Activated T-helper 17 cell treated with anti-CD3 and anti-CD28 coated beads, Interleukin-2, amount 50 U/mL, for 72 hours (primary cell): ENCODE results near the gene DLEC1. TPM values are rescaled to one million over a fixed set of nuclear protein-coding genes. Genes with fewer than 3 reads are reported as not detected.
"Not testable (repeated sequence)": the region's sequence is repeated elsewhere in the genome, so short reads cannot be mapped to it uniquely, and the experiment has no call there.

Experiments used
- ATAC-seq: fragments of 150-1000 bp; cut with Tn5 transposase; replicated peaks from 2 replicates; pipeline ENCODE4 v1.10.0; 2021; ENCODE audit warnings: mild to moderate bottlenecking, moderate library complexity
- H3K27ac Mint-ChIP-seq: one replicate; pipeline ENCODE4 v1.8.0; 2022; ENCODE audit warnings: mixed read lengths
- H3K27me3 Mint-ChIP-seq: one replicate; pipeline ENCODE4 v1.8.0; 2022; ENCODE audit warnings: mixed read lengths
- H3K36me3 Mint-ChIP-seq: one replicate; pipeline ENCODE4 v1.8.0; 2022; ENCODE audit warnings: low read depth, mild to moderate bottlenecking, mixed read lengths
- H3K4me1 Mint-ChIP-seq: one replicate; pipeline ENCODE4 v1.8.0; 2022; ENCODE audit warnings: mixed read lengths
- H3K4me3 Mint-ChIP-seq: one replicate; pipeline ENCODE4 v1.8.0; 2022; ENCODE audit warnings: mild to moderate bottlenecking, mixed read lengths
- H3K9me3 Mint-ChIP-seq: one replicate; pipeline ENCODE4 v1.8.0; 2022; ENCODE audit warnings: mixed read lengths
- total RNA-seq, 2 donors: library from RNA; stranded (reverse); gene quantifications; one replicate each; pipeline ENCODE4 v1.2.3, GENCODE V29; 2022

Gene DLEC1
- total RNA-seq, 2 donors from 2014 or later: 1.2 to 2.0 TPM

GRCh38 chr3:38149708-38150107 lies 110.7 kb downstream of the DLEC1 start:
- Mint-ChIP-seq H3K9me3 (peaks cover 16% of the 10 kb centered on the region), H3K4me1 (peaks cover 22% of the 10 kb centered on the region), H3K36me3 (no peaks in the 10 kb centered on the region), H3K27me3 (no peaks in the 10 kb centered on the region), H3K27ac (no peak overlapping the region), H3K4me3 (no peak overlapping the region)
- no peak for ATAC-seq

GRCh38 chr3:38150780-38151528 lies 111.9 kb downstream of the DLEC1 start:
- Mint-ChIP-seq H3K27ac (peak overlapping the region; percentile 70), H3K9me3 (peaks cover 16% of the 10 kb centered on the region), H3K27me3 (no peaks in the 10 kb centered on the region), H3K4me3 (no peak overlapping the region), H3K4me1 (peaks cover 22% of the 10 kb centered on the region), H3K36me3 (no peaks in the 10 kb centered on the region)
- ATAC-seq: no peak

GRCh38 chr3:38151667-38152265 lies 112.8 kb downstream of the DLEC1 start:
- peak overlapping the region; percentile 22 for H3K4me3 Mint-ChIP-seq
- peaks cover 10% of the 10 kb centered on the region for H3K9me3 Mint-ChIP-seq
- peak overlapping the region; percentile 70 for H3K27ac Mint-ChIP-seq
- H3K27me3 Mint-ChIP-seq: no peaks in the 10 kb centered on the region
- no peaks in the 10 kb centered on the region for H3K36me3 Mint-ChIP-seq
- H3K4me1 Mint-ChIP-seq: peaks cover 22% of the 10 kb centered on the region
- peak; percentile 80 for ATAC-seq

- no peaks in the 10 kb centered on the region for H3K36me3 Mint-ChIP-seq
- H3K27me3 Mint-ChIP-seq: no peaks in the 10 kb centered on the region
- H3K27ac Mint-ChIP-seq: no peak overlapping the region
- no peak overlapping the region for H3K4me3 Mint-ChIP-seq
- ATAC-seq: peak; percentile 32
- H3K9me3 Mint-ChIP-seq: peaks cover 6% of the 10 kb centered on the region
- H3K4me1 Mint-ChIP-seq: peaks cover 22% of the 10 kb centered on the region
These were observed 113.6 kb downstream of the DLEC1 start for GRCh38 chr3:38152609-38153008.

- ATAC-seq: no peak
- H3K9me3 Mint-ChIP-seq: peaks cover 6% of the 10 kb centered on the region
- no peaks in the 10 kb centered on the region for H3K27me3 Mint-ChIP-seq
- no peaks in the 10 kb centered on the region for H3K36me3 Mint-ChIP-seq
- no peak overlapping the region for H3K4me3 Mint-ChIP-seq
- peaks cover 22% of the 10 kb centered on the region for H3K4me1 Mint-ChIP-seq
- no peak overlapping the region for H3K27ac Mint-ChIP-seq
These were observed 114.2 kb downstream of the DLEC1 start for GRCh38 chr3:38153221-38153620.

- peak; percentile 66 for ATAC-seq
- Mint-ChIP-seq H3K27ac (no peak overlapping the region), H3K27me3 (no peaks in the 10 kb centered on the region), H3K9me3 (peaks cover 6% of the 10 kb centered on the region), H3K36me3 (no peaks in the 10 kb centered on the region), H3K4me3 (no peak overlapping the region), H3K4me1 (peaks cover 22% of the 10 kb centered on the region)
These were observed 115.1 kb downstream of the DLEC1 start for GRCh38 chr3:38154033-38154494.

- no peak overlapping the region for H3K27ac Mint-ChIP-seq
- H3K4me3 Mint-ChIP-seq: no peak overlapping the region
- no peaks in the 10 kb centered on the region for H3K27me3 Mint-ChIP-seq
- peaks cover 22% of the 10 kb centered on the region for H3K4me1 Mint-ChIP-seq
- peaks cover 6% of the 10 kb centered on the region for H3K9me3 Mint-ChIP-seq
- no peaks in the 10 kb centered on the region for H3K36me3 Mint-ChIP-seq
- ATAC-seq: no peak
These were observed 115.7 kb downstream of the DLEC1 start for GRCh38 chr3:38154625-38155255.

- Mint-ChIP-seq H3K4me3 (no peak overlapping the region), H3K4me1 (peaks cover 18% of the 10 kb centered on the region), H3K27me3 (no peaks in the 10 kb centered on the region), H3K36me3 (no peaks in the 10 kb centered on the region), H3K27ac (no peak overlapping the region), H3K9me3 (peaks cover 6% of the 10 kb centered on the region)
- ATAC-seq: no peak
These were observed 116.8 kb downstream of the DLEC1 start for GRCh38 chr3:38155825-38156224.

- Mint-ChIP-seq H3K27me3 (no peaks in the 10 kb centered on the region), H3K27ac (no peak overlapping the region), H3K36me3 (no peaks in the 10 kb centered on the region), H3K4me3 (no peak overlapping the region), H3K9me3 (no peaks in the 10 kb centered on the region), H3K4me1 (peaks cover 5% of the 10 kb centered on the region)
- no peak for ATAC-seq
These were observed 118.1 kb downstream of the DLEC1 start for GRCh38 chr3:38157117-38157516.

GRCh38 chr3:38157595-38157994 lies 118.6 kb downstream of the DLEC1 start:
- Mint-ChIP-seq H3K27ac (no peak overlapping the region), H3K4me1 (peaks cover 3% of the 10 kb centered on the region), H3K36me3 (no peaks in the 10 kb centered on the region), H3K9me3 (no peaks in the 10 kb centered on the region), H3K27me3 (no peaks in the 10 kb centered on the region), H3K4me3 (no peak overlapping the region)
- no peak for ATAC-seq

- no peak overlapping the region for H3K27ac Mint-ChIP-seq
- no peaks in the 10 kb centered on the region for H3K27me3 Mint-ChIP-seq
- H3K4me1 Mint-ChIP-seq: no peaks in the 10 kb centered on the region
- H3K9me3 Mint-ChIP-seq: no peaks in the 10 kb centered on the region
- no peak for ATAC-seq
- no peak overlapping the region for H3K4me3 Mint-ChIP-seq
- H3K36me3 Mint-ChIP-seq: no peaks in the 10 kb centered on the region
These were observed 119.5 kb downstream of the DLEC1 start for GRCh38 chr3:38158472-38158871.

- H3K4me1 Mint-ChIP-seq, H3K27ac Mint-ChIP-seq, H3K4me3 Mint-ChIP-seq, ATAC-seq, H3K9me3 Mint-ChIP-seq, H3K27me3 Mint-ChIP-seq: not testable (repeated sequence)
- H3K36me3 Mint-ChIP-seq: peaks cover 12% of the 10 kb centered on the region
These were observed 121.7 kb downstream of the DLEC1 start for GRCh38 chr3:38160704-38161103.

- peaks cover 16% of the 10 kb centered on the region for H3K4me1 Mint-ChIP-seq
These were observed 124.3 kb downstream of the DLEC1 start for GRCh38 chr3:38163117-38163840.

GRCh38 chr3:38163841-38164642 lies 125.0 kb downstream of the DLEC1 start:
- Mint-ChIP-seq H3K36me3 (peaks cover 46% of the 10 kb centered on the region), H3K27ac (peak overlapping the region; percentile 94), H3K27me3 (no peaks in the 10 kb centered on the region), H3K9me3 (no peaks in the 10 kb centered on the region), H3K4me3 (peak overlapping the region; percentile 94), H3K4me1 (peaks cover 24% of the 10 kb centered on the region)
- ATAC-seq: no peak

More at GRCh38 chr3:38163117-38163840, 124.3 kb downstream of the DLEC1 start:
- Mint-ChIP-seq H3K27me3 (no peaks in the 10 kb centered on the region), H3K9me3 (no peaks in the 10 kb centered on the region), H3K27ac (no peak overlapping the region), H3K36me3 (peaks cover 38% of the 10 kb centered on the region), H3K4me3 (peak overlapping the region; percentile 94)
- no peak for ATAC-seq
